Suprapubic skin (tissue), 4 donors: Measurements from ENCODE around the gene CADM2.

Source experiments
- CTCF ChIP-seq, 2 donors: fragments of 200-600 bp in 1 of 2; fragments of 450-650 bp in 1 of 2; sonication (generic) in 1 of 2; IDR thresholded peaks; one replicate each; pipeline ENCODE4 v1.5.1; 2016 to 2019; ENCODE audit warnings: antibody characterized with exemption in 2 of 2, mild to moderate bottlenecking in 1 of 2, moderate library complexity in 1 of 2
- EP300 ChIP-seq: sonication (generic); formaldehyde crosslinking; IDR thresholded peaks from one replicate; pipeline ENCODE4 v1.6.1; 2017; ENCODE audit warnings: antibody characterized with exemption
- POLR2AphosphoS5 ChIP-seq, 3 donors: sonication (generic); formaldehyde crosslinking; IDR thresholded peaks; one replicate each; pipeline ENCODE4 v1.6.1; 2017; ENCODE audit warnings: antibody characterized with exemption in 3 of 3

- TF ChIP-seq CTCF (IDR thresholded peaks at IDR 0.05), result no peak
- TF ChIP-seq POLR2AphosphoS5 (IDR thresholded peaks at IDR 0.05), result no peak
- TF ChIP-seq EP300, result no peak
These were observed 632.7 kb downstream of the CADM2 start for GRCh38 chr3:85591451-85591850.
